ENCODE measurements around the gene APOBEC3G.

The APOBEC3G gene

DNA sequence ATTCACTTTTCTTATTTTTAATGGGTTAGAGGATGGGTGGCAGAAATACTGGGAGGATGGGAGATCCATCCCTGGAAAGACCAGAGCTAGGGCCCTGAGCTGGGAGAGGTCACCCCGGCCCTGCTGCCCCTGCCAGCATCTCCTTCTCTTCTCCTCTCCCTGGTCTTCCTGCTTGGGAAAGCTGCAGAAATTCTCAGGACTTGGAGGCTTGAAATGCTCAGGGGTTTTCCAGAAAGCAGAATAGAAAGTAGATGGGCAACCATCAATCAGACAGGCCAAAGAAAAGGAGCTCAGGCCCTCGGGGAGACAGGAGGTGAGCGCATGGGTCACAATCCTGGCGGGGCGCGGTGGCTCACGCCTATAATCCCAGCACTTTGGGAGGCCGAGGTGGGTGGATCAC is 21.5 kb downstream of the APOBEC3G start:
- Histone ChIP-seq H3K14ac (ENCODE audit: low read length in 2 of 2) (no peak overlapping the region), H3K23ac (ENCODE audit: low read length in 2 of 2) (no peak overlapping the region), H4K91ac (ENCODE audit: low read length) (no peak overlapping the region), H3K36me3 (ENCODE audit: control insufficient read depth in 1 of 2, insufficient read depth in 2 of 2, low read depth in 1 of 2, low read length in 2 of 2) (no peaks in the 10 kb centered on the region), H3K9ac (ENCODE audit: low read length) (no peak overlapping the region), H3K9me3 (ENCODE audit: control insufficient read depth, low read length) (no peaks in the 10 kb centered on the region), H2AK5ac (ENCODE audit: low read length, severe bottlenecking) (no peak overlapping the region), H2BK120ac (ENCODE audit: low read depth, low read length) (no peak overlapping the region), H3K4me1 (ENCODE audit: control insufficient read depth, insufficient read depth, low read depth, low read length) (peaks cover 7% of the 10 kb centered on the region), H3K4me3 (ENCODE audit: insufficient read depth in 1 of 2, low read depth in 1 of 2, low read length in 2 of 2) (no peak overlapping the region), H3K4me2 (ENCODE audit: low read length, poor library complexity, severe bottlenecking) (no peak overlapping the region), H2AFZ (ENCODE audit: low read depth, low read length) (no peak overlapping the region), H2BK5ac (ENCODE audit: low read depth, low read length, poor library complexity, severe bottlenecking) (no peak overlapping the region), H3K79me1 (replicated peaks; ENCODE audit: low read length, poor library complexity, severe bottlenecking) (no peaks in the 10 kb centered on the region), H4K8ac (ENCODE audit: low read length) (no peak overlapping the region), H2BK15ac (ENCODE audit: low read depth, poor library complexity, severe bottlenecking) (no peak overlapping the region), H3K27me3 (ENCODE audit: control insufficient read depth in 1 of 2, insufficient read depth in 1 of 2, low read length in 2 of 2) (peaks cover 0 to 24% of the 10 kb centered on the region in 2 experiments), H3K18ac (ENCODE audit: low read depth in 1 of 2, low read length in 2 of 2) (no peak overlapping the region), H3K27ac (ENCODE audit: low read length, poor library complexity, severe bottlenecking) (no peak overlapping the region), H2BK12ac (ENCODE audit: low read length in 2 of 2) (no peak overlapping the region), H3K4ac (ENCODE audit: low read depth in 1 of 2, low read length in 2 of 2) (no peak overlapping the region)
- WGBS = 96% methylated on average over 8 of the region's 8 CpGs
- DNase-seq = no peak

DNA sequence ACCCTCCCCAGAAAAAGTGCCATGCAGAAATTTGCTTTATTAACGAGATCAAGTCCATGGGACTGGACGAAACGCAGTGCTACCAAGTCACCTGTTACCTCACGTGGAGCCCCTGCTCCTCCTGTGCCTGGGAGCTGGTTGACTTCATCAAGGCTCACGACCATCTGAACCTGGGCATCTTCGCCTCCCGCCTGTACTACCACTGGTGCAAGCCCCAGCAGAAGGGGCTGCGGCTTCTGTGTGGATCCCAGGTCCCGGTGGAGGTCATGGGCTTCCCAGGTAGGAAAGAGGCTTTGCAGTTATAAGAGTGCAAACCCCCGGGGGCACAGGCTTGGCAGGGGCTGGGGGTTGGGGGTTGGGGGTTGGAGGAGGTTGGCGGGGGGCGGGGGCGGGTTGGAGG is 24.2 kb downstream of the APOBEC3G start:
- Histone ChIP-seq H3K4me1 (ENCODE audit: control insufficient read depth, insufficient read depth, low read depth, low read length) (peaks cover 7% of the 10 kb centered on the region), H2AK5ac (ENCODE audit: low read length, severe bottlenecking) (no peak overlapping the region), H3K23ac (ENCODE audit: low read length in 2 of 2) (no peak overlapping the region), H3K4me2 (ENCODE audit: low read length, poor library complexity, severe bottlenecking) (no peak overlapping the region), H3K27me3 (ENCODE audit: control insufficient read depth in 1 of 2, insufficient read depth in 1 of 2, low read length in 2 of 2) (peaks cover 0 to 20% of the 10 kb centered on the region in 2 experiments), H3K79me1 (replicated peaks; ENCODE audit: low read length, poor library complexity, severe bottlenecking) (no peaks in the 10 kb centered on the region), H3K18ac (ENCODE audit: low read depth in 1 of 2, low read length in 2 of 2) (no peak overlapping the region), H3K9ac (ENCODE audit: low read length) (no peak overlapping the region), H4K91ac (ENCODE audit: low read length) (no peak overlapping the region), H2AFZ (ENCODE audit: low read depth, low read length) (no peak overlapping the region), H2BK12ac (ENCODE audit: low read length in 2 of 2) (no peak overlapping the region), H3K27ac (ENCODE audit: low read length, poor library complexity, severe bottlenecking) (no peak overlapping the region), H3K9me3 (ENCODE audit: control insufficient read depth, low read length) (no peaks in the 10 kb centered on the region), H2BK15ac (ENCODE audit: low read depth, poor library complexity, severe bottlenecking) (no peak overlapping the region), H3K36me3 (ENCODE audit: control insufficient read depth in 1 of 2, insufficient read depth in 2 of 2, low read depth in 1 of 2, low read length in 2 of 2) (no peaks in the 10 kb centered on the region), H2BK5ac (ENCODE audit: low read depth, low read length, poor library complexity, severe bottlenecking) (no peak overlapping the region), H3K4ac (ENCODE audit: low read depth in 1 of 2, low read length in 2 of 2) (no peak overlapping the region), H2BK120ac (ENCODE audit: low read depth, low read length) (no peak overlapping the region), H3K14ac (ENCODE audit: low read length in 2 of 2) (no peak overlapping the region), H4K8ac (ENCODE audit: low read length) (no peak overlapping the region), H3K4me3 (ENCODE audit: insufficient read depth in 1 of 2, low read depth in 1 of 2, low read length in 2 of 2) (no peak overlapping the region)
- DNase-seq = no peak
- WGBS = 86% methylated on average over 7 of the region's 13 CpGs

DNA sequence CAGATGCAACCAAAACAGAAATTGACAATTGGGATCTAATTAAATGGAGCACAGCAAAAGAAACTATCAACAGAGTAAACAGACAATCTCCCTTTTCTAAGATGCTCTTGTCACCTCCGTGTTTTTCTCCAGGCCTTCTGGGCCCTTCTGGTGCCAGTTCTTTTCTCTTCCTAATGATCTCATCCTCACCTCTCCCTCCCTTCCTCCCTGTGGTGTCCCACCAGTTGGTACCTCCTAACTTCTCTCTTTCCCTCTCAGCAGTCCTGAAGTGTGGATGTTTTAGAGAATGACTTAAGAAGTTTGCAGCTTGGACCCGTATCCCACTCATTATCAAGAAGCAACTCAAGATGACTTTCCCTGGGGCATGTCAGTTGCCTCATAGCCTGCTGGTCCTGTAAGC is 26.4 kb downstream of the APOBEC3G start:
- H2BK5ac ChIP-seq (ENCODE audit: low read depth, low read length, poor library complexity, severe bottlenecking) = no peak overlapping the region
- H3K27ac ChIP-seq (ENCODE audit: low read length, poor library complexity, severe bottlenecking) = no peak overlapping the region
- H3K18ac ChIP-seq (ENCODE audit: low read depth in 1 of 2, low read length in 2 of 2) = no peak overlapping the region
- no peak overlapping the region for H2BK120ac ChIP-seq (ENCODE audit: low read depth, low read length)
- H3K9me3 ChIP-seq (ENCODE audit: control insufficient read depth, low read length) = no peaks in the 10 kb centered on the region
- H3K36me3 ChIP-seq (ENCODE audit: control insufficient read depth in 1 of 2, insufficient read depth in 2 of 2, low read depth in 1 of 2, low read length in 2 of 2) = no peaks in the 10 kb centered on the region
- H3K14ac ChIP-seq (ENCODE audit: low read length in 2 of 2) = no peak overlapping the region
- WGBS = 93% methylated on average over 2 of the region's 2 CpGs
- H3K23ac ChIP-seq (ENCODE audit: low read length in 2 of 2) = no peak overlapping the region
- H3K4me2 ChIP-seq (ENCODE audit: low read length, poor library complexity, severe bottlenecking) = no peak overlapping the region
- no peak overlapping the region for H2AK5ac ChIP-seq (ENCODE audit: low read length, severe bottlenecking)
- peaks cover 0 to 20% of the 10 kb centered on the region in 2 experiments for H3K27me3 ChIP-seq (ENCODE audit: control insufficient read depth in 1 of 2, insufficient read depth in 1 of 2, low read length in 2 of 2)
- no peak overlapping the region for H2BK12ac ChIP-seq (ENCODE audit: low read length in 2 of 2)
- no peak overlapping the region for H3K9ac ChIP-seq (ENCODE audit: low read length)
- H3K4ac ChIP-seq (ENCODE audit: low read depth in 1 of 2, low read length in 2 of 2) = no peak overlapping the region
- no peak overlapping the region for H4K8ac ChIP-seq (ENCODE audit: low read length)
- H2AFZ ChIP-seq (ENCODE audit: low read depth, low read length) = no peak overlapping the region
- DNase-seq = no peak
- H3K4me3 ChIP-seq (ENCODE audit: insufficient read depth in 1 of 2, low read depth in 1 of 2, low read length in 2 of 2) = no peak overlapping the region
- no peaks in the 10 kb centered on the region for H3K4me1 ChIP-seq (ENCODE audit: control insufficient read depth, insufficient read depth, low read depth, low read length)
- H3K79me1 ChIP-seq (replicated peaks; ENCODE audit: low read length, poor library complexity, severe bottlenecking) = no peaks in the 10 kb centered on the region
- H4K91ac ChIP-seq (ENCODE audit: low read length) = no peak overlapping the region
- no peak overlapping the region for H2BK15ac ChIP-seq (ENCODE audit: low read depth, poor library complexity, severe bottlenecking)

DNA sequence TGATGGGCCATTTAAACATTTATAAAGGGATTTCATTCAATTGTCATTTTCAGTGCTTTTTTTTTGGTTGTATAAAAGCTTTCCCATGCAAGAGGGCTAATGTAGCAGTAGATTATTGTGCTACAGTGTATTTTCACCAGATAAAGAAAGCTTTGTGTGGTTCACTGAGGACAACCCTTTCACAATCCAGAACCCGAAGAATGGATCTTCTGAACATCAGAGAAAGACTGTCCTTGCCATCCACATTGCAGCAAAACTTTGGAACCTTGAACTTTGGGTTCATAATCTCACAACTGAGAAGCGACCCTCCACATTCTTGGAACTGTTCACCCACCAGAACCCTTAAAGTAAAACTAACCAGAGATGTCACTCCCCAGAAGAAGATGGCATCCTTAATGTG is 29.3 kb downstream of the APOBEC3G start:
- DNase-seq = no peak
- H2BK12ac ChIP-seq (ENCODE audit: low read length in 2 of 2) = no peak overlapping the region

More for the DNA sequence above, 29.3 kb downstream of the APOBEC3G start:
- H3K4me3 ChIP-seq (ENCODE audit: insufficient read depth in 1 of 2, low read depth in 1 of 2, low read length in 2 of 2) = no peak overlapping the region
- H3K23ac ChIP-seq (ENCODE audit: low read length in 2 of 2) = no peak overlapping the region
- H3K18ac ChIP-seq (ENCODE audit: low read depth in 1 of 2, low read length in 2 of 2) = no peak overlapping the region
- no peak overlapping the region for H3K4ac ChIP-seq (ENCODE audit: low read depth in 1 of 2, low read length in 2 of 2)
- no peak overlapping the region for H4K8ac ChIP-seq (ENCODE audit: low read length)
- H2AFZ ChIP-seq (ENCODE audit: low read depth, low read length) = no peak overlapping the region
- H2BK120ac ChIP-seq (ENCODE audit: low read depth, low read length) = no peak overlapping the region
- H3K79me1 ChIP-seq (replicated peaks; ENCODE audit: low read length, poor library complexity, severe bottlenecking) = no peaks in the 10 kb centered on the region
- H3K36me3 ChIP-seq (ENCODE audit: control insufficient read depth in 1 of 2, insufficient read depth in 2 of 2, low read depth in 1 of 2, low read length in 2 of 2) = no peaks in the 10 kb centered on the region
- no peak overlapping the region for H2BK15ac ChIP-seq (ENCODE audit: low read depth, poor library complexity, severe bottlenecking)
- no peak overlapping the region for H2BK5ac ChIP-seq (ENCODE audit: low read depth, low read length, poor library complexity, severe bottlenecking)
- H3K27ac ChIP-seq (ENCODE audit: low read length, poor library complexity, severe bottlenecking) = no peak overlapping the region
- H3K9ac ChIP-seq (ENCODE audit: low read length) = no peak overlapping the region
- WGBS = 92% methylated on average over 2 of the region's 2 CpGs
- H3K14ac ChIP-seq (ENCODE audit: low read length in 2 of 2) = no peak overlapping the region
- no peak overlapping the region for H3K4me2 ChIP-seq (ENCODE audit: low read length, poor library complexity, severe bottlenecking)
- H3K27me3 ChIP-seq (ENCODE audit: control insufficient read depth in 1 of 2, insufficient read depth in 1 of 2, low read length in 2 of 2) = peaks cover 3 to 16% of the 10 kb centered on the region in 2 experiments
- H3K4me1 ChIP-seq (ENCODE audit: control insufficient read depth, insufficient read depth, low read depth, low read length) = no peaks in the 10 kb centered on the region
- no peak overlapping the region for H2AK5ac ChIP-seq (ENCODE audit: low read length, severe bottlenecking)
- H4K91ac ChIP-seq (ENCODE audit: low read length) = no peak overlapping the region
- no peaks in the 10 kb centered on the region for H3K9me3 ChIP-seq (ENCODE audit: control insufficient read depth, low read length)
